Mesothelial cell of epicardium (in vitro differentiated cells): ENCODE results near the gene ASPSCR1. TPM values are rescaled to one million over a fixed set of nuclear protein-coding genes. Genes with fewer than 3 reads are reported as not detected.

Source experiments
- total RNA-seq: library from RNA; stranded (reverse); gene quantifications from 3 replicates; pipeline ENCODE4 v1.2.1, GENCODE V29; 2021

Gene ASPSCR1
- total RNA-seq, 1 donor from 2014 or later, result 50.5 TPM

Other genes starting within 250 kb of the ASPSCR1 start
- gene GCGR, start 173.5 kb upstream of the ASPSCR1 start, total RNA-seq, result 0.18 to 0.74 TPM (median 0.66 TPM) in 3 replicates
- gene MCRIP1, start 144.3 kb upstream of the ASPSCR1 start, total RNA-seq, result 96.2 to 104 TPM (median 103 TPM) in 3 replicates
- 0.35 TPM in 1 of 3 replicates, not detected in the others for gene PPP1R27, start 142.6 kb upstream of the ASPSCR1 start, total RNA-seq
- 405 to 433 TPM (median 421 TPM) in 3 replicates for gene P4HB, start 117.1 kb upstream of the ASPSCR1 start, total RNA-seq
- gene ARHGDIA, start 106.3 kb upstream of the ASPSCR1 start, total RNA-seq, result 258 to 275 TPM (median 268 TPM) in 3 replicates
- gene ALYREF, start 86.0 kb upstream of the ASPSCR1 start, total RNA-seq, result 78.5 to 86.1 TPM (median 79.5 TPM) in 3 replicates
- 103 to 115 TPM (median 108 TPM) in 3 replicates for gene ANAPC11, start 85.9 kb upstream of the ASPSCR1 start, total RNA-seq
- gene NPB, start 75.4 kb upstream of the ASPSCR1 start, total RNA-seq, result 0.75 to 1.7 TPM (median 1.2 TPM) in 3 replicates
- 16.8 to 20.5 TPM (median 17.5 TPM) in 3 replicates for gene PCYT2, start 66.2 kb upstream of the ASPSCR1 start, total RNA-seq
- 18.9 to 22.6 TPM (median 21.3 TPM) in 3 replicates for gene SIRT7, start 59.5 kb upstream of the ASPSCR1 start, total RNA-seq
- gene MAFG, start 49.9 kb upstream of the ASPSCR1 start, total RNA-seq, result 23.6 to 25.5 TPM (median 24.1 TPM) in 3 replicates
- gene PYCR1, start 40.3 kb upstream of the ASPSCR1 start, total RNA-seq, result 91.0 to 108 TPM (median 102 TPM) in 3 replicates
- gene MYADML2, start 30.4 kb upstream of the ASPSCR1 start, total RNA-seq, result not detected in 3 replicates
- gene NOTUM, start 16.4 kb upstream of the ASPSCR1 start, total RNA-seq, result 5.9 to 8.2 TPM (median 6.5 TPM) in 3 replicates
- 40.0 to 45.5 TPM (median 40.6 TPM) in 3 replicates for gene CENPX, start 45.2 kb downstream of the ASPSCR1 start, total RNA-seq
- 16.9 to 18.5 TPM (median 17.9 TPM) in 3 replicates for gene LRRC45, start 45.7 kb downstream of the ASPSCR1 start, total RNA-seq
- 32.6 to 34.6 TPM (median 33.6 TPM) in 3 replicates for gene RAC3, start 54.0 kb downstream of the ASPSCR1 start, total RNA-seq
- 73.5 to 80.2 TPM (median 77.6 TPM) in 3 replicates for gene DCXR, start 60.1 kb downstream of the ASPSCR1 start, total RNA-seq
- gene RFNG, start 74.2 kb downstream of the ASPSCR1 start, total RNA-seq, result 53.8 to 57.3 TPM (median 55.6 TPM) in 3 replicates
- gene GPS1, start 74.3 kb downstream of the ASPSCR1 start, total RNA-seq, result 104 to 113 TPM (median 105 TPM) in 3 replicates
- gene DUS1L, start 88.2 kb downstream of the ASPSCR1 start, total RNA-seq, result 87.3 to 94.9 TPM (median 87.9 TPM) in 3 replicates
- gene FASN, start 120.6 kb downstream of the ASPSCR1 start, total RNA-seq, result 227 to 230 TPM (median 229 TPM) in 3 replicates
- gene CCDC57, start 235.2 kb downstream of the ASPSCR1 start, total RNA-seq, result 90.4 to 92.1 TPM (median 91.5 TPM) in 3 replicates